MM.1S (cell line): ENCODE data around the gene MFAP2.

Experiments used
- DNase-seq: peaks from one replicate; pipeline ENCODE4 v3.0.0-alpha.2; 2015
- H2AFZ ChIP-seq: fragments of 300-600 bp; sonication (generic); 2 replicates; pipeline ENCODE4 v1.6.0; 2016; ENCODE audit warnings: antibody characterized with exemption, low read length
- H3F3A ChIP-seq: fragments of 300-600 bp; sonication (generic); 2 replicates; pipeline ENCODE4 v1.6.1; 2016; ENCODE audit warnings: mild to moderate bottlenecking, antibody characterized with exemption, low read length, moderate library complexity, mixed read lengths; ENCODE audit not compliant: insufficient read depth
- H3K27ac ChIP-seq: fragments of 300-600 bp; sonication (generic); 2 replicates; pipeline ENCODE4 v1.5.1; 2016; ENCODE audit warnings: mild to moderate bottlenecking, low read length
- H3K27me3 ChIP-seq: fragments of 300-600 bp; sonication (generic); replicated peaks from 2 replicates; pipeline ENCODE4 v1.6.0; 2016; ENCODE audit warnings: low read length; ENCODE audit not compliant: insufficient read depth
- H3K36me3 ChIP-seq: fragments of 300-600 bp; sonication (generic); replicated peaks from 2 replicates; pipeline ENCODE4 v1.6.1; 2016; ENCODE audit warnings: mild to moderate bottlenecking, low read length, mixed read lengths; ENCODE audit not compliant: insufficient read depth
- H3K4me1 ChIP-seq: fragments of 300-600 bp; sonication (generic); 2 replicates; pipeline ENCODE4 v1.6.1; 2016; ENCODE audit warnings: low read length, mixed read lengths
- H3K4me2 ChIP-seq: fragments of 300-600 bp; sonication (generic); 2 replicates; pipeline ENCODE4 v1.6.0; 2016; ENCODE audit warnings: low read depth, low read length
- H3K4me3 ChIP-seq: fragments of 300-600 bp; sonication (generic); 2 replicates; pipeline ENCODE4 v1.5.1; 2016; ENCODE audit warnings: low read length, mixed read lengths
- H3K79me2 ChIP-seq: fragments of 300-600 bp; sonication (generic); 2 replicates; pipeline ENCODE4 v1.6.1; 2016; ENCODE audit warnings: mixed run types, low read length, mixed read lengths
- H3K9ac ChIP-seq: fragments of 300-600 bp; sonication (generic); 2 replicates; pipeline ENCODE4 v1.6.1; 2016; ENCODE audit warnings: low read length, mixed read lengths
- H3K9me2 ChIP-seq: fragments of 300-600 bp; sonication (generic); replicated peaks from 2 replicates; pipeline ENCODE4 v1.6.1; 2016; ENCODE audit warnings: mild to moderate bottlenecking, low read length, mixed read lengths; ENCODE audit not compliant: insufficient read depth
- H3K9me3 ChIP-seq: fragments of 300-600 bp; sonication (generic); replicated peaks from 2 replicates; pipeline ENCODE4 v1.6.1; 2016; ENCODE audit warnings: mild to moderate bottlenecking, low read length, mixed read lengths; ENCODE audit not compliant: insufficient read depth
- H4K20me1 ChIP-seq: fragments of 300-600 bp; sonication (generic); 2 replicates; pipeline ENCODE4 v1.6.1; 2016; ENCODE audit warnings: mild to moderate bottlenecking, low read length, moderate library complexity, mixed read lengths; ENCODE audit not compliant: insufficient read depth
- CTCF ChIP-seq: fragments of 300-600 bp; sonication (generic); IDR thresholded peaks from 2 replicates; pipeline ENCODE4 v1.5.1; 2016; ENCODE audit warnings: antibody characterized with exemption, low read length, mixed read lengths
- EZH2 ChIP-seq: fragments of 300-600 bp; sonication (generic); optimal IDR thresholded peaks from 2 replicates; pipeline ENCODE3; 2017; ENCODE audit warnings: low read depth, mild to moderate bottlenecking, antibody characterized with exemption, low read length, mixed read lengths
- EZH2phosphoT487 ChIP-seq: fragments of 300-600 bp; sonication (generic); IDR thresholded peaks from 2 replicates; pipeline ENCODE4 v1.6.1; 2018; ENCODE audit warnings: antibody characterized with exemption, low read length

MFAP2 gene

GRCh38 chr1:16978139-16978538 lies 2.3 kb downstream of the MFAP2 start:
- no peaks in the 10 kb centered on the region for H3K4me1 ChIP-seq
- H4K20me1 ChIP-seq: no peaks in the 10 kb centered on the region
- no peaks in the 10 kb centered on the region for H3K79me2 ChIP-seq
- peaks cover 26% of the 10 kb centered on the region for H3K27me3 ChIP-seq
- H3K36me3 ChIP-seq: no peaks in the 10 kb centered on the region
- no peak overlapping the region for H3K4me3 ChIP-seq
- no peak for DNase-seq
- no peak overlapping the region for H3K9ac ChIP-seq
- H3K9me3 ChIP-seq: no peaks in the 10 kb centered on the region
- H2AFZ ChIP-seq: no peak overlapping the region
- no peak overlapping the region for H3K4me2 ChIP-seq
- no peaks in the 10 kb centered on the region for H3K9me2 ChIP-seq
- TF ChIP-seq EZH2 (no peak), EZH2phosphoT487 (no peak), CTCF (no peak)
- no peak overlapping the region for H3K27ac ChIP-seq
- no peaks in the 10 kb centered on the region for H3F3A ChIP-seq

- Histone ChIP-seq H3K27ac (no peak overlapping the region), H3K4me3 (no peak overlapping the region), H3K9ac (no peak overlapping the region), H2AFZ (no peak overlapping the region), H3K79me2 (no peaks in the 10 kb centered on the region), H3K4me1 (no peaks in the 10 kb centered on the region), H3F3A (no peaks in the 10 kb centered on the region), H3K9me3 (no peaks in the 10 kb centered on the region), H4K20me1 (no peaks in the 10 kb centered on the region), H3K27me3 (peaks cover 26% of the 10 kb centered on the region), H3K9me2 (no peaks in the 10 kb centered on the region), H3K36me3 (no peaks in the 10 kb centered on the region), H3K4me2 (no peak overlapping the region)
- TF ChIP-seq EZH2 (no peak), CTCF (no peak), EZH2phosphoT487 (no peak)
- DNase-seq: no peak
Observed at GRCh38 chr1:16977377-16977776, 3.0 kb downstream of the MFAP2 start.

- Histone ChIP-seq H3F3A (no peaks in the 10 kb centered on the region), H3K36me3 (no peaks in the 10 kb centered on the region), H3K79me2 (no peaks in the 10 kb centered on the region), H2AFZ (no peak overlapping the region), H3K4me2 (no peak overlapping the region), H3K9ac (no peak overlapping the region), H3K9me2 (no peaks in the 10 kb centered on the region), H3K4me3 (no peak overlapping the region), H3K27ac (no peak overlapping the region), H3K27me3 (peaks cover 26% of the 10 kb centered on the region), H3K9me3 (no peaks in the 10 kb centered on the region), H4K20me1 (no peaks in the 10 kb centered on the region), H3K4me1 (no peaks in the 10 kb centered on the region)
- TF ChIP-seq EZH2phosphoT487: no peak
- no peak for TF ChIP-seq EZH2
- no peak for TF ChIP-seq CTCF
- DNase-seq: no peak
Observed at GRCh38 chr1:16976966-16977365, 3.5 kb downstream of the MFAP2 start.
